Measurements from ENCODE around the gene SMTNL2. TPM values are rescaled to one million over a fixed set of nuclear protein-coding genes. Genes with fewer than 3 reads are reported as not detected.

SMTNL2 gene
- total RNA-seq, 2 donors from 2014 or later: 0.51 to 0.79 TPM

GRCh38 chr17:4562015-4562969 is 22.0 kb upstream of the SMTNL2 start:
- Mint-ChIP-seq H3K9me3 (no peaks in the 10 kb centered on the region), H3K27ac (no peak overlapping the region), H3K27me3 (ENCODE audit: insufficient read depth) (peaks cover 9% of the 10 kb centered on the region), H3K4me3 (no peak overlapping the region), H3K36me3 (ENCODE audit: low read depth) (no peaks in the 10 kb centered on the region), H3K4me1 (peaks cover 5% of the 10 kb centered on the region)
- Histone ChIP-seq H3K27ac (ENCODE audit: low read depth, low read length) (no peak overlapping the region), H3K9me3 (ENCODE audit: control insufficient read depth, low read length) (no peaks in the 10 kb centered on the region), H3K4me1 (ENCODE audit: control insufficient read depth, insufficient read depth, low read length) (no peaks in the 10 kb centered on the region), H3K36me3 (ENCODE audit: control insufficient read depth, insufficient read depth, low read length) (no peaks in the 10 kb centered on the region), H3K9ac (ENCODE audit: extremely low read depth, low read length, poor library complexity, severe bottlenecking) (no peak overlapping the region), H3K4me3 (ENCODE audit: low read length) (no peak overlapping the region), H3K27me3 (ENCODE audit: control insufficient read depth, insufficient read depth, low read length, poor library complexity, severe bottlenecking) (no peaks in the 10 kb centered on the region)
- WGBS, 2 experiments (ENCODE audit: insufficient coverage in 1 of 2, insufficient read length in 1 of 2): 82% methylated on average over 8 of the region's 8 CpGs
- no peak for TF ChIP-seq CTCF (conservative IDR thresholded peaks at IDR 0.05)
- no peak for DNase-seq

GRCh38 chr17:4565209-4566141 is 18.9 kb upstream of the SMTNL2 start:
- 35 to 43% methylated on average over 15 to 16 of the region's 16 CpGs for WGBS, 2 experiments (ENCODE audit: insufficient coverage in 1 of 2, insufficient read length in 1 of 2)
- DNase-seq: peak; percentile 90

More at GRCh38 chr17:4565209-4566141, 18.9 kb upstream of the SMTNL2 start:
- TF ChIP-seq CTCF (conservative IDR thresholded peaks at IDR 0.05): peak; percentile 87
- no peak overlapping the region for H3K4me3 Mint-ChIP-seq
- H3K27me3 Mint-ChIP-seq (ENCODE audit: insufficient read depth): peaks cover 9% of the 10 kb centered on the region
- Histone ChIP-seq H3K9ac (ENCODE audit: extremely low read depth, low read length, poor library complexity, severe bottlenecking) (no peak overlapping the region), H3K27ac (ENCODE audit: low read depth, low read length) (no peak overlapping the region), H3K4me3 (ENCODE audit: low read length) (no peak overlapping the region), H3K27me3 (ENCODE audit: control insufficient read depth, insufficient read depth, low read length, poor library complexity, severe bottlenecking) (no peaks in the 10 kb centered on the region), H3K9me3 (ENCODE audit: control insufficient read depth, low read length) (no peaks in the 10 kb centered on the region), H3K36me3 (ENCODE audit: control insufficient read depth, insufficient read depth, low read length) (no peaks in the 10 kb centered on the region), H3K4me1 (ENCODE audit: control insufficient read depth, insufficient read depth, low read length) (no peaks in the 10 kb centered on the region)
- H3K27ac Mint-ChIP-seq: no peak overlapping the region
- peaks cover 5% of the 10 kb centered on the region for H3K4me1 Mint-ChIP-seq
- H3K9me3 Mint-ChIP-seq: no peaks in the 10 kb centered on the region
- H3K36me3 Mint-ChIP-seq (ENCODE audit: low read depth): no peaks in the 10 kb centered on the region
